Activated T-helper 1 cell treated with anti-CD3 and anti-CD28 coated beads, Interleukin-2, amount 50 U/mL, for 16 hours (primary cell): Measurements from ENCODE around the gene ZNF444.
"Not testable (repeated sequence)": the region's sequence is repeated elsewhere in the genome, so short reads cannot be mapped to it uniquely, and the experiment has no call there.

Source experiments
- DNase-seq, 2 donors: peaks; one replicate each; pipeline ENCODE4 v3.0.0-alpha.2; 2020; ENCODE audit warnings: low read depth in 1 of 2, low spot score in 1 of 2

The ZNF444 gene

DNA sequence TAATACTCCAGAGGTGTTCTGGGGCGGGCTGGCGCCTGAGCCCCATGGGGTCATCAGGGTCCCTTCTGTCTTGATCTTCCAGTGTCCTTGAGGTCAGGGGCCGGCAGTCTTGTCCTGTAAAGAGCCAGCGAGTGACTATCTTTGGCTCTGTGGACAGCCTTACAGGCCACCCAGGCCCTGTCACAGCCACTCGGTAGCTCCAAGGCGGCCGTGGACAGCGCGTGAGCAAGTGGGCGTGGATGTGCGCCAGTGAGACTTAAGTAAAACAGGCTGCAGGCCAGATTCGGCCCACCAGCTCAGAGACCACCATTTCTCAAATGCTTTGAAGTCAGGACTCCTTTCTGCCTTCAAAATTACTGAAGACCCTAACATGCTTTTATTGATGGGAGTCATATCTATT, 3.7 kb downstream of the ZNF444 start:
- DNase-seq, result no peak

DNA sequence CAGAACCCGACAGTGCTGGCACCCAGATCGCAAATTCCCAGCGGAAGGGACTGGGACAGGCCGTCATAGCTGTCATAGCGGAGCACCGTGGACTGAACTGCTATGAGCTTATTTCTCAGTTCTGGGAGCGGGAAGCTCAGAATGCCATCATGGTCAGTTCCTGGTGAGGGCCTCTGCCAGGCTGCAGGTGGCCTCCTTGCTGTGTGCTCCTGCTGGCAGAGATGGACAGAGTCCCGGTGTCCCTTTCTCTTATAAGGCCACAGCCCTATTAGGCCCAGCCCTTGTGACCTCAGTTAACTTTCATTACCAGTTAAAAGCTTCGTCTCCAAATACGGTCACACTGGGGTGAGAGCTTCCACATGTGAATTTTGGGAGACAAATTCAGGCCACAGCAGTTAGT, 4.6 kb downstream of the ZNF444 start:
- no peak for DNase-seq

DNA sequence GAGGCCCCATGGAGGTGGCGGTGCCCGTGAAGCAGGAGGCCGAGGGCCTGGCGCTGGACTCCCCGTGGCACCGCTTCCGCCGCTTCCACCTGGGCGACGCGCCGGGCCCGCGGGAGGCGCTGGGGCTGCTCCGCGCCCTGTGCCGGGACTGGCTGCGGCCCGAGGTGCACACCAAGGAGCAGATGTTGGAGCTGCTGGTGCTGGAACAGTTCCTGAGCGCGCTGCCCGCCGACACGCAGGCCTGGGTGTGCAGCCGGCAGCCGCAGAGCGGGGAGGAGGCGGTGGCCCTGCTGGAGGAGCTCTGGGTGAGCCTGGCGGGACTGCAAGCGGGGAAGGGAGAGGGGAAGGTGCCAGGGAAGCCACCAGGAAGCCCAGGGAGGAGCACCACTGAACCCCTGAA, 5.8 kb downstream of the ZNF444 start:
- DNase-seq, result no peak

DNA sequence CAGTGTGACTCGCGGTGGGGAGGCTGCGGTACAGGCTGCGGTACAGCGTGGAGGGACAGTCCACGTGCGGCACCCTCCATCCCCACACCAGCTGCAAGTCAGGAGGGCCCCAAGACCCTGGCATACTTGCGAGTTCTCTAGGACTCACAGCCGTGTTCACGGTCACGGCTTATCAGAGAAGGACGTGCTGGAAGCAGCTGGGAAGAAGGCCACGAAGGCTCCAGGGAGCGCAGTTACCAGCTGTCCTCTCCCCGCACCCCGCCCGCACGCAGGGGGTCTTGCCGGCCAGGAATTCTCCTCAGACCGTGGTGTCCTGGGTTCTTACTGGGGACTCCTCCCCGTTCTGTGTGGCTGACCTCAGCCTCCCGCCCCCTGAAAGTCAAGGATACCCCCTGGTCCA, 6.2 kb downstream of the ZNF444 start:
- DNase-seq, result no peak

DNA sequence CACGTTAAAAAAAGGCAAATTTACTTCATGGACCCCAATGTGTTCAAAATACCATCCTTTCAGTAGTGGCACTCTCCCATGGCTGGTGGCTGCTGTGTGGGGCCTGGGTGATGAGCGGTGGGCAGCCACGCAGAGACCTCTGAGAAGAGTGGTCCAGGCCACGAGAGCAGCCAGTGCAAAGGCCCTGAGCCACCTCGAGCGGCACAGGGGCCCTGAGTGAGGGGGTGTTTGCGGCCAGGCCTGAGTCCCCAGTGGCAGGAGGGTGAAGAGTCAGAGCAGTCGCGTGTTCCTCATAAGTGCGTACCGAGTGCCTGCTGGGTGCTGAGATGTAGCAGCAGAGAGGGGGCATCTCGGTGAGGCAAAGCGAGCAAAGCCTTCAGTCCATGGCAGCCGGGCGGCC, 7.0 kb downstream of the ZNF444 start:
- no peak for DNase-seq

DNA sequence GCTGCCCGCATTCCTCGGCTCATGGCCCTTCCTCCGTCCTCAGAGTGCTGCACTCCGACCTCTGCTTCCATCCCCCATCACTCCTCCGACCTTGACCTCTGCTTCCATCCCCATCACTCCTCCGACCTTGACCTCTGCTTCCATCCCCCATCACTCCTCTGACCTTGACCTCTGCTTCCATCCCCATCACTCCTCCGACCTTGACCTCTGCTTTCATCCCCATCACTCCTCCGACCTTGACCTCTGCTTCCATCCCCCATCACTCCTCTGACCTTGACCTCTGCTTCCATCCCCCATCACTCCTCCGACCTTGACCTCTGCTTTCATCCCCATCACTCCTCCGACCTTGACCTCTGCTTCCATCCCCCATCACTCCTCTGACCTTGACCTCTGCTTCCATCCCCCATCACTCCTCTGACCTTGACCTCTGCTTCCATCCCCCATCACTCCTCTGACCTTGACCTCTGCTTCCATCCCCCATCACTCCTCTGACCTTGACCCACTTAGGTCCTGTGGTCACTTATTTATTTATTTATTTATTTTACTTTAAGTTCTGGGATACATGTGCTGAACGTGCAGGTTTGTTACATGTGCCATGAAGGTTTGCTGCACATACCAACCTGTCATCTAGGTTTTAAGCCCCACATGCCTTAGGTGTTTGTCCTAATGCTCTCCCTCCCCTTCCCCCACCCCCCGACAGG, 8.0 kb downstream of the ZNF444 start:
- DNase-seq, result not testable (repeated sequence)

DNA sequence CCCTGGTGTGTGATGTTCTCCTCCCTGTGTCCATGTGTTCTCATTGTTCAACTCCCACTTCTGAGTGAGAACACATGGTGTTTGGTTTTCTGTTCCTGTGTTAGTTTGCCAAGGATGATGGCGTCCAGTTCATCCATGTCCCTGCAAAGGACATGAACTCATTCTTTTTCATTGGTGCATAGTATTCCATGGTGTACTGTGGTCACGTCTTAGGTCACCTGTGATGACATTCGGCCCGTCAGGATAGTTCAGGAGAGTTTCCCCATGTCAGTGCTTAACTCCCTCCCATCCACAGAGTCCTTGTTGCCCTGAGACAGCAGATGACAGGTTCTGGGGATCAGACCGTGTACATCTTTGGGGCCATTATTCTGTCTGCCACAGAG, 8.6 kb downstream of the ZNF444 start:
- no peak for DNase-seq

DNA sequence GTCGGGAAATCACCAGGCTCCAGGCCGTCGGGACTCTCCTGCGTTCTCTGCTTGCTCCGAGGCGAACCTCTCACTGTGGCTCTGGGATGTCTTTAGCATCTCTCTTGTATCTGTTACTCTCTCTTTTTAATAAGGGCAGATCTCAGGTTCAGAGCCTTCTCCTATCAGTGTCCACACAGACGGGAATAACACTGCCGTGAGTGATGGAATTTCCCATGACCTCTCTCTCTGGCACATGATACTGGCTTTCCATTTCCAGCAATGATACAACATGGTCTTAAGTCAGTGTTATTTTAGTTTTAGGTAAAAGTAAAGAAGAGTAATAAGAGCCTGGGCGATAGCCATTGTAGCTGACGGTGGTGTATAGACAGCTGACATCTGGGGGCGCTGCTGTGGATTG, 9.3 kb downstream of the ZNF444 start:
- no peak for DNase-seq

DNA sequence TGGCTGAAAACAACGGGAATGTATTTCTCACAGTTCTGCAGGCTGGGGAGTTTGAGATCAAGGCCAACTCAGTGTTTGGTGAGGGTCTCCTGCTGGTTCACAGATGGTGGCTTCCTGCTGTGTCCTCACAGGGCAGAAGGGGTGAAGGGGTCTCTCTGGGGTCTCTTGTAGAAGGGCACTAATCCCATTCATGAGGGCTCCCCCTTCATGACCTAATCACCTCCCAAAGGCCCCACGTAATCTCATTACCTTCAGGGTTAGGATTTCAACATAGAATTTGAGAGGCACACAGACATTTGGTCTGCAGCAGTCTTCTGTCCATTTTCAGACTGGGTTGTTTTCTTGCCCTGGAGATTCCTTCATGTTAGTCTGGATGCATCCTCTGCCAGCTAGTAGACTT, 11.6 kb downstream of the ZNF444 start:
- no peak for DNase-seq

DNA sequence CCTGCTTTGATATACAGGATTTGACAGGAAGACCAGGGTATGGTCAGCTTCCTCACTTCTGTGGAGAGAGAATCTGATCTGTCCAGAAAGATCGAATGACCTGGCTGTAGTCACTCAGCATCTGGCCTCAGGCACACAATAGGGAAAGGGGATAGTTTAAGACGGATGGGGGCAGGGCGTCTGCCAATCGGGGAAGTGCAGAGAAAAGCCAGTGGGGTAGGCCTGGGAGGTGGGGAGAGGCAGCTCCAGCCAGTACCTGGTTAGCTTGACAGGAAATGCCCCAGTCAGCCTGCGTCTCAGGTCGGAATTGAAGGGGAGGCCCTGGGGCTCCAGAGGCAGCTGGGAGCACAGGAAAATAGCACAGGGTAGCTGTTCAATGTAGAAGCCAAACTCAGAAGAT, 12.4 kb downstream of the ZNF444 start:
- no peak for DNase-seq

DNA sequence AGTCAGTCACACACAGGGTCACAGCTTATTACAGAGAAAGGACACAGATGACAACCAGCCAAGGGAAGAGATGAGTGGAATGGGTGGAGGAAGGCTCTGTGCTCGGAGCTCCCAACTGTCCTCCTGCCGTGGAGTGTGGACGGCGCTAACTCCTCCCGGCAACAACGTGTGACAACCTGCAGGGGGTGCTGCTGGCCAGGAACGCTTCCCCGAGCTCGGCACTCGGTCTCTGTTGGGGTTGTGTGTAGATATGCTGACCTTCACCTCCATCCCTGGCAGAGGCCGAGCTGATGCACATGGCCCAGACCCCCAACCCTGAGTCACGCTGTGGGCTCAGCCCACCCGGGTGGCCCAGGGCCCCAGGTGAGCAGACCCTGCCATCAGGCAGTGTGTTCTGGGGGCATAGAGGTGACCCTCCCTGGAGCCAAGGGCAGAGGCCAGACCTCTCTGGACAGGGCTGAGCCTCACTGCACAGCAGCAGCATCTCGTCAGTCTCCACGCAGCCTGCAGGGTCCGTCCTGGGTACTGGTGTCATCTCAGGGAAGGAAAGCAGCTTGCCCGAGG, 14.1 kb downstream of the ZNF444 start:
- DNase-seq, result no peak

DNA sequence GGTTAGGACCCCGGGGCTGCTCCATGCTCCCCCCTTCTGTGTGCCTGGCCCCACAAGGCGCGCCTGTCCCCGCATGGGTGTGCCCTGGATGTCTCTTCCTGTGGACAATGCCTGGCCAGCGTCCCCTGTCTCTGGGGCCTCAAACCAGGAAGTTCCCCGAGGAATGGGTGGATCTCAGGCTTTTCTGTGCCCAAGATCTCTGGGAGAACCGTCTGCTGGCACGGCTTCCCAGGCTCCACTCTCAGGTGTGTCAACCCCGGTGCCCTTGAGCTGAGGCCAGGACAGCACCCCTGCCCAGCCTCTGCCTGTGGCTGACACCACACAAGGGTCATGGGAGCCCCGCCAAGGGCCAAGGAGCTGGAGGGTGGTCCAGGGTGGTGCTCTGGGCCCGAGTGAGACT, 15.7 kb downstream of the ZNF444 start:
- no peak for DNase-seq

DNA sequence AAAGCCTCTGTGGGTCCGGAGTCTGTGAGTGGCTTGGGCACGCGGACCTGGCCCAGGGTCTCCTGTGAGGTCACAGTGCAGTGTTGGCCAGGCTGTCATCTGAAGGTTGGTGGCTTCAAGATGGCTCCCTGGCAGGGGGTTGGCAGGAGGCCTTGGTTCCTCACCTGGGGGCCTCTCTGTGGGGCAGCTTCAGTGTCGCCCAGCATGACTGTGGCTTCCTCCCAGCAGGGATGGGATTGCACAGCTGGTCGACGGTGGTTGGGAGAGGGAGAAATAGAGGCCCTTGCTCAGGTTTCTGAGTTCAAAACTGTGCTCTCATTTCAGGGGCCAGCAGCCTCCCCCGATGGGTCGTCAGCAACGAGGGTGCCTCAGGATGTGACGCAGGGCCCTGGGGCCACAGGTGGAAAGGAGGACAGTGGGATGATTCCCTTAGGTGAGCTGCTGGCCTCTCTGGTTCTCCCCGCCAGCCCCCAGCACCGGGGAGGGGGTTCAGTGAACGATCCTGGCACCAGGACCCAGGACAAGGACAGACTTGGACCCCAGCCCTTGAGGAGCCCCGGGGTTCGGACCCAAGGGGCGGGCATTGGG, 17.2 kb downstream of the ZNF444 start:
- DNase-seq, result no peak

DNA sequence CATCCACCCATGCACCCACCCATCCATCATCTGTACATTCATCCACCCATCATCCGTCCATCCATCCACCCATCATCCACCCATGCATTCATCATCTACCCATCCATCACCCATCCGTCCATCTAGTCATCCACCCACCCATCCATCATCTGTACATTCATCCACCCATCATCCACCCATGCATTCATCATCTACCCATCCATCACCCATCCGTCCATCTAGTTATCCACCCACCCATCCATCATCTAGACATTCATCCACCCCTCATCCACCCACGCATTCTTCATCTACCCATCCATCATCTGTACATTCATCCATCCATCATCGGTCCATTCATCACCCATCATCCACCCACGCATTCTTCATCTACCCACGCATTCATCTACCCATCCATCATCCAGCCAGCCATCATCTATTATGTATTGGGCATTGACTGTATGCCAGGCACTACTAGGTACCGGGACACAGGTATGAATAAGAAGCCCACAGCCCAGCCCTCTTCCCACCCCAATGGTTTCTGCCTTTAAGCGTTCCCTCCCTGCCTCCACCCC, 18.0 kb downstream of the ZNF444 start:
- no peak for DNase-seq

DNA sequence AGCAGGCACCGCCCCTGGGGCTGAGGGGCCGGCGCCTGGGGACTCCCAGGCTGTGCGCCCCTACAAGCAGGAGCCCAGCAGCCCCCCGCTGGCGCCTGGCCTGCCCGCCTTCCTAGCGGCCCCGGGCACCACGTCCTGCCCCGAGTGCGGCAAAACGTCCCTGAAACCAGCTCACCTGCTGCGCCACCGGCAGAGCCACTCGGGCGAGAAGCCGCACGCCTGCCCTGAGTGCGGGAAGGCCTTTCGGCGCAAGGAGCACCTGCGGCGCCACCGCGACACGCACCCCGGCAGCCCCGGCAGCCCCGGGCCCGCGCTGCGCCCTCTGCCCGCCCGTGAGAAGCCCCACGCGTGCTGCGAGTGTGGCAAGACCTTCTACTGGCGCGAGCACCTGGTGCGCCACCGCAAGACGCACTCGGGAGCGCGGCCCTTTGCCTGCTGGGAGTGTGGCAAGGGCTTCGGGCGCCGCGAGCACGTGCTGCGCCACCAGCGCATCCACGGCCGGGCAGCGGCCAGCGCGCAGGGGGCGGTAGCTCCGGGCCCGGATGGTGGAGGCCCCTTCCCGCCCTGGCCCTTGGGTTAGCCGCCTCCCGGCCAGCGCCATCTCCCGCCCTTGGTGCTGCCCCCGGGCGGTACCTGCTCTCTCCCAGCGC, 18.7 kb downstream of the ZNF444 start:
- DNase-seq, result no peak

DNA sequence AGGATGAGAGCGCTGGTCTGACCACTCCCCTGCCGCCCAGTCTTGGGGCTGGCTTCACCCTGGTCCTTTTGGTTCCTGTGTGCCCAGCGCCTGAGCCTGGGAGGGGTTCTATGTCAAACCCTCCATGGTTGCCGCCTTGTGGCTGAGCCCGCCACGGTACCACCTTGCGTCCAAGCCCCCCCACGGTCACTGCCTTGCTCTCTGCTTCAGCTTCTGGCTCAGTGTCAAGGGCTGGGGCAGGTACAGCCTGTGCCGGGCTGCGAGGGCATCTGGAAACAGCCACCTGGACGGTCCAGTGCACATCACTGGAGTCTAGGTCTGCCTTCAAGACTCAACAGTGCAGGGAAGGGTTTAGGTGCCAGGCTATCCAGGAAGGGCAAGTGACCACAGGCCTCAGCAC, 20.4 kb downstream of the ZNF444 start:
- DNase-seq, result no peak

DNA sequence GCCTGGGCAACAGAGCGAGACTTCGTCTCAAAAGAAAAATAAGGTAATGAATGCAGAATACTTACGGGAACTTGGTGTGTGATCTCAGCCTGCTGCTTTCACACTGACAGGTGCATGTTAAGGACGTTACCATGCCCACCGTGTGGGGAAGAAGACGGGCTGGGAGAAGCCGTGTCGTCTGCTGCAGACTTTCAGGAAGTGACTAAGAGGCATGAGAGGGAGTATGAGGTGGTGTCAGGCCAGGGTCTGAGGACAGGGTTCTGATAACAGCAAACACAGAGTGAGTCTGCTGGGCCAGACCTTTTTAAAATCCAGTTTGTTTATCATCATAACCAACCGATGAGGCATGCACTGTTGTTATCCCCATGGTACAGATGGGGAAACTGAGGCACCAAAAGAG, 21.2 kb downstream of the ZNF444 start:
- DNase-seq, result no peak

DNA sequence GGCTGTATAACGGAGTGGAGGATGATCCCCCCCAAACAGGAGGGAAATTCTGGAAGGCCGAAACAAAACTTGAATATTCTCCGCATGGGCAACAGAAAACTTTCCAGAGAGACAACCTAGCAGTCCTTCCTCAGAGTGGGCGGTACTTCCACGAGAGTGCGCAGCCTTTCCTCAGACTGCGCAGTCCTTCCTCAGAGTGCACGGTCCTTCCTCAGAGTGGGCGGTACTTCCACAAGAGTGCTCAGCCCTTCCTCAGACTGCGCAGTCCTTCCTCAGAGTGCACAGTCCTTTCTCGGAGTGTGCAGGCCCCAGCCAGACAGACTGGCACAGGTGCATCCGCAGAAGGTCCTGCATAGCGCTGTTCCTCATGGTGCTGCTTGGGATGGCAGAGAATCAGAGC, 22.0 kb downstream of the ZNF444 start:
- DNase-seq, result no peak

DNA sequence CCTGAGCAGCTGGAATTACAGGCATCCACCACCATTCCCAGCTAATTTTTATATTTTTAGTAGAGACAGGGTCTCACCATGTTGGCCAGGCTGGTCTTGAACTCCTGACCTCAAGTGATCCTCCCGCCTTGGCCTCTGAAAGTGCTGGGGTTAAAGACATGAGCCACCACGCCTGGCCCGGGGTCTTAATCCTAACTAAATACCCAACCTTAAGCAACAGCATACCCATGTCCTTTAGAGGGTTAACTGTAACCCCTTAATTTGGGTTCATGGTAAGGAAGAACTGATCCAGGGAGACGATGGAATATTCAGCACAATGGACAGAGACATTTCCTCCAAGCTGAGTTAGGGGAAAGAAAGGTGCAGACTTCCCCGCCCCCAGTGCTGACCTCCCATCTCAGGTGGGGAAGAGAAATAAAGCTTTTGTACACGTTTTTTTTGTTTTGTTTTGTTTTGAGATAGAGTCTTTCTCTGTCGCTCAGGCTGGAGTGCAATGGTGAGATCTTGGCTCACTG, 26.0 kb downstream of the ZNF444 start:
- no peak for DNase-seq

DNA sequence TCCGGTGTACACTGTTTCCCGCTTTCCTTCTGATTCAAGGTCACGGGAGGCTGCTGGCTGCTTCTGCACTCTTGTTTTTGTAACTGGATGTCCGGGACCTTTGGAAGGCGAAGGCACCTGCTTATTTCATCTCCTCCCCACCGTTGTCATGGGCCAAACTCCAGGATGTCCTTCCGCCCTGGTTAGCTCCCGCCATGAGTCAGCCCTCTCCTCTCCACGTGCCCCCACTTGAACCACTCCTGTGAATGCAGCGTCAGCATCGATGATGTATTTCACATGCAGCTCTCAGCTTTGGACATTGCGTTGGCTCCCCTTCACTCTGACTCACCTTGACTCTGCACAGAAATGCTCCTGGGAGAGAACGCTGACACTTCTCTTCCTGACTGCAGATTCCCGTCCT, 29.2 kb downstream of the ZNF444 start:
- no peak for DNase-seq

DNA sequence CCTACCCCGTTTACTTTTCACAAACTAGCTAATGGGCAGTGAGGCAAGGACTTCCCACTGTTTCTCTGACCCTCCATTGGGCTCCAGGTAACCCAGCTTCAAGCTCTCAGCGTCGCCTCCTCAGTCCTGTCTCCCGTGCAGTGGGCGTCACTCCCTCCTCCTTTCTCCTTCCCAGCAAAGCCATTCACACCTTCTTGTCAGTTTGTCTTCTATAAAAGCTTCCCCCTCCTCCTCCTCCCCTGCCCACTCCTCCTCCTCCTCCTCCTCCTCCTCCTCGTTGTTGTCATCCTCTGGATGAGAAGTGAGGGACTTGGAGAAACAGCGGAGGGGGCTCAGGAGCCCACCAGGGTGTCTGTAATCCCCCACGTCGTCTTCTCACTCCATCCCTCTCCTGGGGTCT, 33.0 kb downstream of the ZNF444 start:
- DNase-seq, result no peak

DNA sequence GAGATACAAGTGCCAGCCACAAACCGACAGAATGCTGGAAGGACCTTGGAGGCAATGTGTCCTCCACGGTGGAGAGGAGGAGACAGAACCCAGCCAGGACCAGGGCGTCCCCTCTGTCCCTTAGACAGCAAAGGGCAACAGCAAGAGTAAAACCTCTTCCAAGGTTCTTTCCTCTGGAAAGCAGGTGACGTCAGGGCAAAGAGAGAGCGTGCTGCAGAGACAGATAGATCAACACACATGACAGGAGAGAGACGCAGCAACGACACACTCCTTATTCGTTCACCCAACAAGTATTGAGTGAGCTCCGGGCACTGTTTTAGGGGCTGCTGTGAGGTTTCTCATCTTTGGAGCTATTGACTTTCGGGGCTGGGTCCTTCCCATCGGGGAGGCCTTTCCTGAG, 33.5 kb downstream of the ZNF444 start:
- no peak for DNase-seq
